ENCODE results near the gene WDR82. TPM values are rescaled to one million over a fixed set of nuclear protein-coding genes. Genes with fewer than 3 reads are reported as not detected.

Gene WDR82
- total and polyA plus RNA-seq, 10 of the 15 experiments (the other 5 are each of a cell fraction or from before 2014, with no cell fraction given), result 10.1 to 82.4 (median 48.7) TPM

GRCh38 chr3:52234516-52235447 lies 43.7 kb downstream of the WDR82 start (continued):
- TF ChIP-seq ZNF274 (IDR thresholded peaks at IDR 0.05; ENCODE audit: insufficient read depth, insufficient read length) (no peak), KLF5 (IDR thresholded peaks at IDR 0.05; ENCODE audit: partially characterized antibody) (no peak), WRNIP1 (IDR thresholded peaks at IDR 0.05; ENCODE audit: borderline replicate concordance, low read depth, low read length) (no peak), USF1 (IDR thresholded peaks at IDR 0.05; ENCODE audit: borderline replicate concordance, extremely low read length, insufficient read depth, low read depth, low read length) (no peak), IKZF2 (IDR thresholded peaks at IDR 0.05) (no peak), TCF12 (IDR thresholded peaks at IDR 0.05; ENCODE audit: low read depth, low read length) (no peak)

GRCh38 chr3:52233968-52234367 lies 44.5 kb downstream of the WDR82 start:
- Histone ChIP-seq H3K27me3 (replicated peaks in 1 of 2; ENCODE audit: control insufficient read depth in 2 of 2, insufficient read depth in 2 of 2, low read length in 1 of 2) (no peaks in the 10 kb centered on the region), H3K36me3 (ENCODE audit: control insufficient read depth in 2 of 2, insufficient read depth in 2 of 2, low read length in 1 of 2) (peaks cover 13 to 24% of the 10 kb centered on the region in 2 experiments), H3K4me1 (ENCODE audit: control insufficient read depth, insufficient read depth, low read length) (peaks cover 17% of the 10 kb centered on the region), H3K27ac (ENCODE audit: control insufficient read depth, insufficient read depth) (no peak overlapping the region), H2AFZ (ENCODE audit: control insufficient read depth, low read depth, low read length) (no peak overlapping the region), H3K9me3 (replicated peaks; ENCODE audit: control insufficient read depth, insufficient read depth, low read length) (no peaks in the 10 kb centered on the region), H3K4me3 (no peak overlapping the region), H3K4me2 (ENCODE audit: control insufficient read depth, insufficient read depth) (no peak overlapping the region), H3K9ac (ENCODE audit: control insufficient read depth, insufficient read depth, low read length) (no peak overlapping the region), H4K20me1 (ENCODE audit: control insufficient read depth, insufficient read depth) (no peaks in the 10 kb centered on the region), H3K79me2 (ENCODE audit: control insufficient read depth, insufficient read depth, low read length) (peaks cover 26% of the 10 kb centered on the region)
- DNase-seq (ENCODE audit: low read depth, low spot score) (no peak), FAIRE-seq (no peak), ATAC-seq (no peak)
- TF ChIP-seq HCFC1 (IDR thresholded peaks at IDR 0.05; ENCODE audit: low read length) (no peak), PAX8 (IDR thresholded peaks at IDR 0.05) (no peak), SMAD5 (IDR thresholded peaks at IDR 0.05; ENCODE audit: low read depth) (no peak), USF1 (IDR thresholded peaks at IDR 0.05; ENCODE audit: borderline replicate concordance, extremely low read length, insufficient read depth, low read depth, low read length) (no peak), PRDM15 (CRISPR knock-in tag; IDR thresholded peaks at IDR 0.05) (no peak), BHLHE40 (IDR thresholded peaks at IDR 0.05; ENCODE audit: borderline replicate concordance in 1 of 2, low read depth in 2 of 2, low read length in 1 of 2) (no peak), FOXM1 (IDR thresholded peaks at IDR 0.05; ENCODE audit: low read depth, low read length) (no peak)
- intact Hi-C loops (cut with micrococcal nuclease; ENCODE audit: unreplicated experiment), result no loop called here
- ChIA-PET RAD21 (ENCODE audit: unreplicated experiment) (interaction anchor here (1.0 to 2.1 kb wide), 3 partner anchors 9 to 105 kb away, joined by 4 to 10 read pairs (median 7); partner anchors contain the start of gene TLR9), POLR2A (interaction anchor here (0.6 to 0.9 kb wide), 4 partner anchors 8 to 177 kb away, joined by 3 to 4 read pairs (median 4); partner anchors contain the start of gene TLR9), SMC1A (ENCODE audit: uncharacterized antibody, unreplicated experiment) (interaction anchor here (0.9 to 4.2 kb wide), 6 partner anchors 10 to 105 kb away, joined by 3 to 18 read pairs (median 4); partner anchors contain the start of gene GLYCTK), CTCF (interaction anchor here (0.6 to 5.7 kb wide), 6 partner anchors 10 to 133 kb away, joined by 3 to 67 read pairs (median 6); partner anchors contain the start of gene GLYCTK)
- in situ Hi-C loops (cut with MboI), result loop anchor here (5.0 kb wide), 1 partner anchor 108 kb away; no protein-coding TSS in a partner anchor
- no TSS peak for BruUV-seq (replicated peaks)
- WGBS (ENCODE audit: insufficient coverage, insufficient replicate concordance, low lambda C conversion rate, missing lambda C conversion rate), result 100% methylated on average over 3 of the region's 3 CpGs
